ENCODE data around the gene DDAH2.
"Not testable (repeated sequence)": the region's sequence is repeated elsewhere in the genome, so short reads cannot be mapped to it uniquely, and the experiment has no call there.

The DDAH2 gene

GRCh38 chr6:31709157-31709556 lies 19.9 kb downstream of the DDAH2 start:
- not testable (repeated sequence) for H3K27ac ChIP-seq (ENCODE audit: low read depth, low read length); H3K9me3 ChIP-seq (ENCODE audit: control insufficient read depth, insufficient read depth, low read depth, low read length); H3K27me3 ChIP-seq (ENCODE audit: control insufficient read depth, insufficient read depth, low read length); H3K9ac ChIP-seq (ENCODE audit: low read length); H3K36me3 ChIP-seq (ENCODE audit: control insufficient read depth, insufficient read depth, low read length); H3K4me3 ChIP-seq (ENCODE audit: low read depth, low read length)
- peaks cover 23% of the 10 kb centered on the region for H3K4me1 ChIP-seq (ENCODE audit: control insufficient read depth, insufficient read depth, low read length)

- Histone ChIP-seq H3K36me3 (ENCODE audit: control insufficient read depth, insufficient read depth, low read length) (no peaks in the 10 kb centered on the region), H3K4me3 (ENCODE audit: low read depth, low read length) (no peak overlapping the region), H3K9ac (ENCODE audit: low read length) (no peak overlapping the region), H3K4me1 (ENCODE audit: control insufficient read depth, insufficient read depth, low read length) (peaks cover 14% of the 10 kb centered on the region; the same call in 1 of the 2 replicates), H3K27me3 (ENCODE audit: control insufficient read depth, insufficient read depth, low read length) (no peaks in the 10 kb centered on the region), H3K9me3 (ENCODE audit: control insufficient read depth, insufficient read depth, low read depth, low read length) (no peaks in the 10 kb centered on the region), H3K27ac (ENCODE audit: low read depth, low read length) (no peak overlapping the region)
Observed at GRCh38 chr6:31708224-31708623, 20.9 kb downstream of the DDAH2 start.

- Histone ChIP-seq H3K36me3 (ENCODE audit: control insufficient read depth, insufficient read depth, low read length) (no peaks in the 10 kb centered on the region), H3K27me3 (ENCODE audit: control insufficient read depth, insufficient read depth, low read length) (no peaks in the 10 kb centered on the region), H3K27ac (ENCODE audit: low read depth, low read length) (no peak overlapping the region), H3K9me3 (ENCODE audit: control insufficient read depth, insufficient read depth, low read depth, low read length) (no peaks in the 10 kb centered on the region), H3K9ac (ENCODE audit: low read length) (no peak overlapping the region), H3K4me3 (ENCODE audit: low read depth, low read length) (no peak overlapping the region), H3K4me1 (ENCODE audit: control insufficient read depth, insufficient read depth, low read length) (peaks cover 12% of the 10 kb centered on the region; the same call in 1 of the 2 replicates)
Observed at GRCh38 chr6:31707701-31708100, 21.4 kb downstream of the DDAH2 start.

- Histone ChIP-seq H3K4me1 (ENCODE audit: control insufficient read depth, insufficient read depth, low read length) (peaks cover 19% of the 10 kb centered on the region), H3K27ac (ENCODE audit: low read depth, low read length) (no peak within 1 kb of the TSS), H3K36me3 (ENCODE audit: control insufficient read depth, insufficient read depth, low read length) (no peaks in the 10 kb centered on the region), H3K9ac (ENCODE audit: low read length) (no peak within 1 kb of the TSS), H3K9me3 (ENCODE audit: control insufficient read depth, insufficient read depth, low read depth, low read length) (no peaks in the 10 kb centered on the region), H3K27me3 (ENCODE audit: control insufficient read depth, insufficient read depth, low read length) (no peaks in the 10 kb centered on the region), H3K4me3 (ENCODE audit: low read depth, low read length) (no peak within 1 kb of the TSS)
Observed at GRCh38 chr6:31706599-31706998, 22.5 kb downstream of the DDAH2 start, which contains the start of gene LY6G6F. TSS of gene LY6G6F (plus strand) at chr6:31706866. CDS start at chr6:31706907, 41 bp downstream.

DNA sequence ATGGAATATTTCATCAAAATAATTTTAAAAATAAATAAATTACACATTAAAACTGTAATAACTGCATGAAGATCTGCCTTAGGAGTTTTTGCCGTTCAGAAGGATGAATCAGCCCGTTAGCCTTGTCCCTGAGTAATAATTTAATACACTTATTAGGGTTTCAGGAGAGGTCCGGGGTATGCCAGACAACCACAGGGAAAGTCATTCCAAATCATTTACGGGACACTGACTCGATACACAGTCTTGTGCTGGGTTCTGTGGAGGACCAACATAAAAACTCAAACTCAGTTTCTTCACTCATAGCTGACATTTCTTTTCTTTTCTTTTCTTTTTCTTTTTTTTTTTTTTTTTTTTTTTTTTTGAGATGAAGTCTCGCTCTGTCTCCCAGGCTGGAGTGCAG lies 23.2 kb downstream of the DDAH2 start:
- Histone ChIP-seq H3K9me3 (ENCODE audit: control insufficient read depth, insufficient read depth, low read depth, low read length) (no peaks in the 10 kb centered on the region), H3K4me1 (ENCODE audit: control insufficient read depth, insufficient read depth, low read length) (peaks cover 13% of the 10 kb centered on the region), H3K27ac (ENCODE audit: low read depth, low read length) (no peak overlapping the region), H3K27me3 (ENCODE audit: control insufficient read depth, insufficient read depth, low read length) (no peaks in the 10 kb centered on the region), H3K4me3 (ENCODE audit: low read depth, low read length) (no peak overlapping the region), H3K36me3 (ENCODE audit: control insufficient read depth, insufficient read depth, low read length) (no peaks in the 10 kb centered on the region), H3K9ac (ENCODE audit: low read length) (no peak overlapping the region)

- Histone ChIP-seq H3K9ac (ENCODE audit: low read length) (peak within 1 kb of the TSS; percentile 76), H3K9me3 (ENCODE audit: control insufficient read depth, insufficient read depth, low read depth, low read length) (no peaks in the 10 kb centered on the region), H3K27me3 (ENCODE audit: control insufficient read depth, insufficient read depth, low read length) (no peaks in the 10 kb centered on the region), H3K36me3 (ENCODE audit: control insufficient read depth, insufficient read depth, low read length) (0 out of 2 replicates have a peak, but pooled peaks cover 6% of the 10 kb centered on the region), H3K4me1 (ENCODE audit: control insufficient read depth, insufficient read depth, low read length) (peaks cover 7% of the 10 kb centered on the region), H3K27ac (ENCODE audit: low read depth, low read length) (peak within 1 kb of the TSS; percentile 65; the same call in 1 of the 2 replicates), H3K4me3 (ENCODE audit: low read depth, low read length) (peak within 1 kb of the TSS; percentile 70)
Observed at GRCh38 chr6:31702819-31703716, 26.0 kb downstream of the DDAH2 start, which contains the start of gene ABHD16A. TSS of gene ABHD16A (minus strand) at chr6:31703324. CDS start at chr6:31703281, 43 bp downstream.

GRCh38 chr6:31702405-31702818 lies 26.7 kb downstream of the DDAH2 start:
- peak overlapping the region; percentile 76 for H3K9ac ChIP-seq (ENCODE audit: low read length)
- peaks cover 7% of the 10 kb centered on the region for H3K4me1 ChIP-seq (ENCODE audit: control insufficient read depth, insufficient read depth, low read length)
- H3K9me3 ChIP-seq (ENCODE audit: control insufficient read depth, insufficient read depth, low read depth, low read length), result no peaks in the 10 kb centered on the region
- peak overlapping the region; percentile 70 for H3K4me3 ChIP-seq (ENCODE audit: low read depth, low read length)
- H3K36me3 ChIP-seq (ENCODE audit: control insufficient read depth, insufficient read depth, low read length), result peaks cover 9% of the 10 kb centered on the region; the same call in 1 of the 2 replicates
- no peak overlapping the region; the same call in 1 of the 2 replicates for H3K27ac ChIP-seq (ENCODE audit: low read depth, low read length)
- H3K27me3 ChIP-seq (ENCODE audit: control insufficient read depth, insufficient read depth, low read length), result no peaks in the 10 kb centered on the region

GRCh38 chr6:31701666-31702404 lies 27.3 kb downstream of the DDAH2 start:
- Histone ChIP-seq H3K9ac (ENCODE audit: low read length) (peak overlapping the region; percentile 76), H3K27me3 (ENCODE audit: control insufficient read depth, insufficient read depth, low read length) (no peaks in the 10 kb centered on the region), H3K36me3 (ENCODE audit: control insufficient read depth, insufficient read depth, low read length) (peaks cover 15% of the 10 kb centered on the region), H3K9me3 (ENCODE audit: control insufficient read depth, insufficient read depth, low read depth, low read length) (no peaks in the 10 kb centered on the region), H3K27ac (ENCODE audit: low read depth, low read length) (no peak overlapping the region), H3K4me3 (ENCODE audit: low read depth, low read length) (peak overlapping the region; percentile 70), H3K4me1 (ENCODE audit: control insufficient read depth, insufficient read depth, low read length) (peaks cover 7% of the 10 kb centered on the region)

DNA sequence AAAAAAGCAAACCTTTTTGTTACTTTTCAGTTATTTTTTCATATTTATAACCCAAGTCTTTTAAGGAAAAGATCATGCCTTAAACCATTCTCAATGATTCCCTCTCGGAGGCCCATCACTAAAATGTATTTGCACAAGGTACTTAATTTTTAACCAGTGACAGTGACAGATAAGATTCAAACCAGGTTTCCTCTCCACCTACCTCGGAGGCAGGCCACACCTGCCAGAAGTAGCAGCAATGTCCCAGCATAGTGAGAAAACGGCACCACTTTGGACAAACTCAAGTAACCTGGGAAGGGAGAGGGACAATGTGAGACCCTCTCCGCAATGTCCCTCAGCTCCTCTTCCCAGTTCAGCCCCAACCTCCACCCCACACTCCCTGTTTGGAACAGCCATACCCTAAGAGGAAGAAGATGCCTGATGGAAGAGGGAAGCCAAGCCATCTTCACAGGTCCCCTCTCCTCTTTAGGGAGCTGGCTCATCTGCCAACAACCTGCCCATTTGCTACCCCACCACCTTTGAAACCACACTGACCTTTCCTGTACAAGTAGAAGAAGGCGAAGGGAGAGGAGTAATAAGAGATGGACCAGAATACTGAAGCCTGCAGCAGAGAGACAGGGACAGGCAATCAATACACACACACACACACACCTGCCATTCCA lies 28.2 kb downstream of the DDAH2 start:
- Histone ChIP-seq H3K27me3 (ENCODE audit: control insufficient read depth, insufficient read depth, low read length) (no peaks in the 10 kb centered on the region), H3K4me1 (ENCODE audit: control insufficient read depth, insufficient read depth, low read length) (peaks cover 7% of the 10 kb centered on the region), H3K9ac (ENCODE audit: low read length) (no peak overlapping the region), H3K36me3 (ENCODE audit: control insufficient read depth, insufficient read depth, low read length) (peaks cover 19% of the 10 kb centered on the region), H3K4me3 (ENCODE audit: low read depth, low read length) (no peak overlapping the region), H3K27ac (ENCODE audit: low read depth, low read length) (no peak overlapping the region), H3K9me3 (ENCODE audit: control insufficient read depth, insufficient read depth, low read depth, low read length) (no peaks in the 10 kb centered on the region)

DNA sequence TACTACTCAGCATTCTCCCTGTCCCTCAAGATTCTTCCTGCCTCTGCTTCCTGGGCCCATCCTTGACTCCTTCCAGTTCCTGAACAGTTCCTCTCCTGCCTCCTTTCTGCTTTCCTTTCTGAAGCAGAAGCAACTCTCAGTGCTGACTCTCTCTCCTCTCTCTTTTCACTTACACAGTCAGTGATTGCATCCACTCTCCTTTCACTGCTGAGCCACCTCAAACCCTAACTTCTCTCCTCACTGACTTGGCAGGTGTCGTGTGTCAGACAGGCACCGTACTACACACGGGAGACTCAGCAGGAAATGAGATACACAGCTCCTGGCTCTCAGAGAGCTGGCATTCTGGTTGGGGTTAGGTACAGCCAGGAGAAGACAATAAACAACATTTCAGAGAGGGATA lies 31.5 kb downstream of the DDAH2 start:
- Histone ChIP-seq H3K4me1 (ENCODE audit: control insufficient read depth, insufficient read depth, low read length) (peaks cover 7% of the 10 kb centered on the region), H3K27me3 (ENCODE audit: control insufficient read depth, insufficient read depth, low read length) (no peaks in the 10 kb centered on the region), H3K9me3 (ENCODE audit: control insufficient read depth, insufficient read depth, low read depth, low read length) (no peaks in the 10 kb centered on the region), H3K9ac (ENCODE audit: low read length) (no peak overlapping the region), H3K4me3 (ENCODE audit: low read depth, low read length) (no peak overlapping the region), H3K27ac (ENCODE audit: low read depth, low read length) (no peak overlapping the region), H3K36me3 (ENCODE audit: control insufficient read depth, insufficient read depth, low read length) (peaks cover 39% of the 10 kb centered on the region)
